Subcutaneous abdominal adipose tissue (tissue), 5 donors: ENCODE results near the gene PSAPL1.

Experiments used
- H3K27ac ChIP-seq: one replicate; pipeline ENCODE4 v1.7.0; 2013; ENCODE audit warnings: low read depth, mild to moderate bottlenecking, inconsistent platforms, low read length, moderate library complexity
- H3K27me3 ChIP-seq, 5 donors: one replicate each; pipeline ENCODE4 v1.7.0; 2013; ENCODE audit warnings: low read length in 5 of 5, inconsistent platforms in 1 of 5; ENCODE audit not compliant: control insufficient read depth in 5 of 5, insufficient read depth in 4 of 5
- H3K36me3 ChIP-seq, 5 donors: one replicate each; pipeline ENCODE4 v1.7.0; 2013; ENCODE audit warnings: low read length in 5 of 5; ENCODE audit not compliant: control insufficient read depth in 5 of 5, insufficient read depth in 5 of 5
- H3K4me1 ChIP-seq, 5 donors: one replicate each; pipeline ENCODE4 v1.7.0; 2013; ENCODE audit warnings: low read length in 5 of 5, mild to moderate bottlenecking in 3 of 5, moderate library complexity in 1 of 5; ENCODE audit not compliant: control insufficient read depth in 5 of 5, insufficient read depth in 5 of 5
- H3K4me3 ChIP-seq, 5 donors: one replicate each; pipeline ENCODE4 v1.7.0; 2013; ENCODE audit warnings: low read length in 5 of 5, low read depth in 1 of 5
- H3K9ac ChIP-seq, 5 donors: one replicate each; pipeline ENCODE4 v1.7.0; 2013; ENCODE audit warnings: low read length in 5 of 5, mild to moderate bottlenecking in 4 of 5, moderate library complexity in 3 of 5
- H3K9me3 ChIP-seq, 5 donors: one replicate each; pipeline ENCODE4 v1.7.0; 2013; ENCODE audit warnings: low read length in 5 of 5; ENCODE audit not compliant: control insufficient read depth in 5 of 5
- donor health status: healthy.
- donor health status: healthy.
- donor health status: healthy.
- donor health status: healthy.
- donor health status: healthy.

Gene PSAPL1

DNA sequence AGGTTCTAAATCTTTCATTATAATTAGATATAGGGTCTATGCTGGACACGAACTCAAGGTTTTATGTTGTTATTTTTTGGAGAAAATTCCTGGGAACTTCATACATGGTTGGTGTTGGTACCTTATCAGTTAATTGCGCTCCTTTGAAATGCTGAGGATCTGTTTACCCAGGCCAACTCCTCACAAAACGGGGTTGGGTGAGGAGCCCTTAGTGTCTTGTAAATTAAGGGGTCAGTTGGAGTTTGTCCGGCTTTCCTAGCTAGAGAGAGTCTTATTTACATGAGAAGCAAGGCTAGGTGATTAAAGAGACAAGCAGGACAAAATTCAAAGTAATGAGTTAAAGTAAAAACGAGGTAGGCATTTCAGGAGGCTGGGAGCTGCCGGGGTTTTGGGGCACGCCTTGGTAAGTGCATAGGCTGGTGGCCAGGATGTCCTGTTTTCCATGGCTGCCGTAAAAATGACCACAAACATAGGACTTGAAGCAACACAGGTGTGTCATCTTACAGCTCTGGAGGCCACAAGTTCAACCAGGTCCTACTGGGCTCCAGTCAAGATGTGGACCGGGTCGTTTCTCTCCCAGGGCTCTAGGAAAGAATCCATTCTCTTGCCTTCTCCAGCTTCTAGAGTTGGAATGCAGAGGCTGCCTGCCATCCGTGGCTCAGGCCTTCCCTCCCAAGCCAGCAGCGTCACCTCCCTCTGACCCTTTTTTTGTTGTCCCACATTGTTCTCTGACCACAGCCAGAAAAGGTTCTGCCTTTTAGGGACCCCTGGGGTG, 19.8 kb downstream of the PSAPL1 start:
- peaks cover 0 to 11% (median 8%) of the 10 kb centered on the region in 5 donors for H3K9me3 ChIP-seq
- no peaks in the 10 kb centered on the region for H3K4me1 ChIP-seq
- no peak overlapping the region for H3K9ac ChIP-seq
- no peak overlapping the region for H3K4me3 ChIP-seq
- H3K27ac ChIP-seq, result no peak overlapping the region
- H3K27me3 ChIP-seq, result peaks cover 0 to 29% (median 12%) of the 10 kb centered on the region in 5 donors
- no peaks in the 10 kb centered on the region for H3K36me3 ChIP-seq

DNA sequence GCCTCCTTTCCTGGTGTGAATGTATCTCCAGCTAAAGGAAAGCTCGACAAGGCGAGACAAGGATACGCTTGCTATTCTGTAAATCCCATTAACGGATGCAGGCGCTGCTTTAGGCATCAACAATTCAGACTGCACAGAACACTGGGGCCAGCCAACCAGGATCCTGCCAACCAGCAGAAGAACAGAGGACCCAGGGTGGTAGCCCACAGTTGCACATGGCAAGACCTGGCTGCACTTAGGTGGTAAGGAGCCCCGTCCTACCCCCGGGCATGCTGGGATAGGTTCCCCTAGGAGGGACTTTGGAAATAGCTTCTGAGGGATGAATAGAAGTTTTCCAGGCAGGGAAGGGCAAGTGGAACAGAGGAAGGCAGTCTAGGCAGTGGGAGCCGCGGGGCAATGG, 20.7 kb downstream of the PSAPL1 start:
- Histone ChIP-seq H3K9ac (no peak overlapping the region), H3K4me3 (no peak overlapping the region), H3K4me1 (no peaks in the 10 kb centered on the region), H3K27ac (no peak overlapping the region), H3K27me3 (peaks cover 0 to 27% (median 12%) of the 10 kb centered on the region in 5 donors), H3K36me3 (no peaks in the 10 kb centered on the region), H3K9me3 (peaks cover 0 to 20% (median 8%) of the 10 kb centered on the region in 5 donors)

DNA sequence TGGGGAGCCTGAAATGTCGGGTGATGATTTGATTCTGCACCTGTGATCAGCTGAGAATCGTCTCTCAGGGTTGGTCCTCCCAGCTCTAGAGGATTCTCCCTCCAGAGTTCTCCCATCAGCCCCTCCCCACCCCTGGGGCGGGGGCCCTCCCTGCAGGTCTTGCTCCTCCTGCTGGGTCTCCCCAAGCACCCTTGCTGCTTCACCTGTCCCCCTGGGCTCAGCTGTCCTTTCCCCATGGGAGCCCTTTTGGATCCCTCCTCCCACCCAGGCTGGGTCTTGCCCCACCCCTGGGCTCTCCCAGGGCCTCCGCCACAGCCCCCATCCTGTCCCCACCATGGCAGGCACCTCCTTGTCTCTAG, 22.2 kb downstream of the PSAPL1 start:
- no peak overlapping the region for H3K4me3 ChIP-seq
- H3K4me1 ChIP-seq, result no peaks in the 10 kb centered on the region
- H3K9me3 ChIP-seq, result peaks cover 0 to 20% (median 7%) of the 10 kb centered on the region in 5 donors
- peaks cover 0 to 27% (median 12%) of the 10 kb centered on the region in 5 donors for H3K27me3 ChIP-seq
- H3K36me3 ChIP-seq, result no peaks in the 10 kb centered on the region
- no peak overlapping the region for H3K27ac ChIP-seq
- no peak overlapping the region for H3K9ac ChIP-seq

DNA sequence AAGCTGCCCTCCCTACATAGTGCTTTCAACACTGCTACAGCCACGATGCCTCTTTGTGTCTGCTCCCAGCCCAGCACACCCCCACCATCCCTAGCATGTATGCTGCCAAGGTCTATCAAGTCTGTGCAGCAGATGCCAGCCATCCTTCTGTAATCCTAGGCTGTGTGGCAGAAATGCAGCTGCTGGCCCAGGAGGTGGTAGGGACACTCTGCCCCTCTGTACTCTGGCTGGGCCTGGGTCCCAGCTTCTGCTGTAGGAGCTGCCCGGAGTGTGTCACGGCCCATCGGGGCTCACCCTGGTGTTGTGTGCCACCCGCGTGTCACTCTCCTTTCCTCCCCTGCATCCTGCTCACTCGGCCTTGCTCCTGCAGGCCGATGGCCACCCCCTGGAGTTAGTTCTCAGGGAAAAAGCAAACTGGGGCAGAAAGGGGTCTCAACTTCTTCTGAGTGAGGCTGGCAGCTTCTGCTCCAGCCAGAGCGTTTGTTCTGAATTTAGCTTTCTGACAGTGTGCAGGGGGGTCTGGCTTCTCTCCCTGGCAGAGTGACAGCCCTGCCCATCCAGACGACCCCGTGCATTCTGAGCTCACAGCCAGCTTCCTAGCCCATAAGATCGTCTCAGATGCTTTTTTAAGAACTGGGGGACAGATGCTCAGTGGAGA, 22.7 kb downstream of the PSAPL1 start:
- H3K4me3 ChIP-seq, result no peak overlapping the region
- no peaks in the 10 kb centered on the region for H3K4me1 ChIP-seq
- H3K27me3 ChIP-seq, result peaks cover 0 to 27% (median 12%) of the 10 kb centered on the region in 5 donors
- H3K9me3 ChIP-seq, result peaks cover 0 to 20% (median 8%) of the 10 kb centered on the region in 5 donors
- H3K9ac ChIP-seq, result no peak overlapping the region
- H3K27ac ChIP-seq, result no peak overlapping the region
- H3K36me3 ChIP-seq, result no peaks in the 10 kb centered on the region

DNA sequence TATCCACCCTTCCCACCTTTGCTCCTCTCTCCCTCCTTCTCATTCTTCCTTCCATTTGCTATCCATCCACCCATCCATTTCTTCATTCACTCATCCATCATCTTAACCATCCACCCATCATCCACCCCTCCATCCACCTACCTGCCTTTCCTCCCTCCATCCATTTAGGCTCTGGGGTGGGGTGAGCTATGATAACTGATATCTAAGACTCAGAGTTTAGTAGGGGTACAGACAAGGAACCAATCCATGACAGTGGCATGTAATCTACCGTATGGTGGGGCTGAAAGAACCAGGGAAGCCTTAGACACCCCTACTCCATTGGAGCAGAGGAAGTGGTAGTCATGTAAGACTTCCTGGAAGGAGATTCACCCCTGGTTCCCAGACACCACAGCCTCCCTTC, 23.2 kb downstream of the PSAPL1 start:
- Histone ChIP-seq H3K36me3 (no peaks in the 10 kb centered on the region), H3K27me3 (peaks cover 0 to 23% (median 10%) of the 10 kb centered on the region in 5 donors), H3K9me3 (peaks cover 0 to 17% (median 8%) of the 10 kb centered on the region in 5 donors), H3K27ac (no peak overlapping the region), H3K9ac (no peak overlapping the region), H3K4me1 (no peaks in the 10 kb centered on the region), H3K4me3 (no peak overlapping the region)

DNA sequence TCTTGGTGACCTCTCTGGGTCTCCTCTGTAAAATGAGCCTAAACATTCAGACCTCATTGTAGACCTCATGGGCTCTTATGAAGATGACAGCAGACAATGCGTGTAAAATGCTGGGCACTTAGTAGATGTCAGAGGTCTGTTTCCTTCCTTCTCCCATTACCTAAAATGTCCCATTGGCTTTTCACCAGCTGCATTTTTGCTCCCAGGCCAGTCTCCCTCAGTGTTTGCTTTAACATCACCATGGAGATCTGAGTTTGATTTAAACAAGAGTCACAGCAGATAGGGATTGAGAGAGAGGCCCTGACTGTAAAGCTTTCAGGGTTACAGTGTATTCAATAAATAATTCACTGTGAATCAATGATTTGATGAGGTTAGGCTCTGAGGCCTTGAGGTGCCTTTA, 24.3 kb downstream of the PSAPL1 start:
- H3K27ac ChIP-seq, result no peak overlapping the region
- H3K9ac ChIP-seq, result no peak overlapping the region
- no peaks in the 10 kb centered on the region for H3K4me1 ChIP-seq
- peaks cover 0 to 14% (median 8%) of the 10 kb centered on the region in 5 donors for H3K9me3 ChIP-seq
- no peak overlapping the region for H3K4me3 ChIP-seq
- H3K27me3 ChIP-seq, result peaks cover 0 to 20% (median 10%) of the 10 kb centered on the region in 5 donors
- H3K36me3 ChIP-seq, result no peaks in the 10 kb centered on the region

DNA sequence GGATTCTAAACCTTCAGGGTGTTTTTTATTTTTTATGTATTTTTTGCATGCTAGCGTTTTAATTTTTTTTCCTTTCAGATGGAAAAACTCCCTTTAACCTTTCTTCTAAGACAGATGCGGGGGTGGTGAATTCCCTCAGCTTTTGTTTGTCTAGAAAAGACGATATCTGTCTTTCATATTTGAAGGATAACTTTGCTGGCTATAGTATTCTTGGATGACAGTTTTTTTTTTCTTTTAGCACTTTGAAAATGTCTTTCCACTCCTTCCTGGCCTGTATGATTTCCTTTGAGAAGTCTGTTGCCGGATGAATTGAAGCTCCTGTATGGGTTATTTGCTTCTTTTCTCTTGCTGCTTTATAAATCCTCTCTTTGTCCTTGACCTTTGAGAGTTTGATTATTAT, 26.6 kb downstream of the PSAPL1 start:
- H3K27ac ChIP-seq, result no peak overlapping the region
- H3K27me3 ChIP-seq, result peaks cover 0 to 13% (median 10%) of the 10 kb centered on the region in 5 donors
- H3K9me3 ChIP-seq, result peaks cover 0 to 17% (median 14%) of the 10 kb centered on the region in 5 donors
- no peaks in the 10 kb centered on the region for H3K36me3 ChIP-seq
- H3K9ac ChIP-seq, result no peak overlapping the region
- H3K4me1 ChIP-seq, result no peaks in the 10 kb centered on the region
- H3K4me3 ChIP-seq, result no peak overlapping the region

DNA sequence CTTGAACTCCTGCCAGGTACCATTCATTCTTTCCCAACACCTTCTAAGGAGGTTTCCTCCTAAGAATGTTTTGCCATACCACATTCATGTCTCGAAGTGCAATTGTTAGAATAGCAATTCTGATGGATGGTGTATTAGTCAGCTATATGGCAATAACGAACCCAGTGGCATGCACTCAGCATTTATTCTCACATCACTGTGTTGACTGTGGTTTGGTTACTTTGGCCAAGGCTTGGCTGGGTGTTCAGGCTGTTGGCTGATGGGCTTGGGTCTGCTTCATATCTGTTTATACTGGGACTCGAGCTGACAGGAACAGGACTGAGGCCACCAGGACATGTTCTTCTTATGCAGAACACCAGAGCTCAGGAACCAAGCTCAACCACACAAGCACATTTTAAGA, 31.7 kb downstream of the PSAPL1 start:
- Histone ChIP-seq H3K27ac (no peak overlapping the region), H3K27me3 (peaks cover 0 to 10% (median 4%) of the 10 kb centered on the region in 5 donors), H3K9me3 (peaks cover 0 to 14% (median 2%) of the 10 kb centered on the region in 5 donors), H3K4me3 (no peak overlapping the region), H3K4me1 (no peaks in the 10 kb centered on the region), H3K9ac (no peak overlapping the region), H3K36me3 (no peaks in the 10 kb centered on the region)

DNA sequence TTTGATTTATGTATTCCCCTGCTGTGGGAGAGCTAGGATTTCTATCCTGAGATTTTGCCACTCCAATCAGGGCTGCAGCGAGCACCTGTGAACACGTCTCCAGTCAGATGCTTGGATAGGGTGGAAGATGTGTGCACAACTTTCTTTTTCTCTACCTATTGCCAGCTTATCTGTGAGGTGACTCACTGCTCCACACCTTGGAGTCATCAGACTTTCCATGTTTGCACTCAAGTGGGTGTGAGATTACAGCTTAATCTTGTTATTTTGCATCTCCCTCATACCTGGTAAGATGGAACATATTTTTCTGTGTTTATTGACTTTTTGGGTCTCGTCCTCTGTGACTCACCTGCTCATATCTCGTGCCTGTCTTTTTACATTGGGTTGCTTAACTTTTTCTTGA, 32.2 kb downstream of the PSAPL1 start:
- Histone ChIP-seq H3K27me3 (peaks cover 0 to 14% (median 4%) of the 10 kb centered on the region in 5 donors), H3K4me1 (no peaks in the 10 kb centered on the region), H3K9me3 (peaks cover 0 to 12% (median 0%) of the 10 kb centered on the region in 5 donors), H3K9ac (no peak overlapping the region), H3K27ac (no peak overlapping the region), H3K36me3 (no peaks in the 10 kb centered on the region), H3K4me3 (no peak overlapping the region)

DNA sequence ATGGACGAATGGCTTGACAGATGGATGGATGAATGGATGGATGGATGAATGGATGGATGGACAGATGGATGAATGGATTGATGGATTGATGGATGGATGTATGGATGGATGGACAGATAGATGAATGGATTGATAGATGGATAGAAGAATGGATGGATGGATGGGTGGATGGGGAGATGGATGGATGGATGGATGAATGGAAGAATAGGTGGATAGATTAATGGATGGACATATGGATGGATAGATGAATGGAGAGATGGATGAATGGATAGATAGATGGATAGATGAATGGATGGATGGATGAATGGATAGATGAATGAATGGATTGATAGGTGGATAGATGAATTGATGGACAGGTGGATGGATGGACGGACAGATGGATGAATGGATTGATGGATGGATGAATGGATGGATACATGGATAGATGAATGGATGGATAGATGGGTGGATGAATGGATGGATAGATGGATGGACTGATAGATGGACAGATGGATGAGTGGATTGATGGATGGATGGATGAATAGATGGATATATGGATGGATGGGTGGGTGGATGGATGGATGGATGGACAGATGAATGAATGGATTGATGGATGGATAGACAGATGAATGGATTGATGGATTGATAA, 33.9 kb downstream of the PSAPL1 start:
- H3K9me3 ChIP-seq, result peaks cover 0 to 12% (median 0%) of the 10 kb centered on the region in 5 donors

More for the DNA sequence above, 33.9 kb downstream of the PSAPL1 start:
- no peak overlapping the region for H3K27ac ChIP-seq
- no peak overlapping the region for H3K4me3 ChIP-seq
- no peaks in the 10 kb centered on the region for H3K4me1 ChIP-seq
- peaks cover 0 to 15% (median 4%) of the 10 kb centered on the region in 5 donors for H3K27me3 ChIP-seq
- H3K36me3 ChIP-seq, result no peaks in the 10 kb centered on the region
- H3K9ac ChIP-seq, result no peak overlapping the region
